NCI-H146 treated with DMSO at 0.1 percent for 48 hours (cell line): ENCODE data around the gene L1TD1.
"Not testable (repeated sequence)": the region's sequence is repeated elsewhere in the genome, so short reads cannot be mapped to it uniquely, and the experiment has no call there.

ENCODE experiments used
- DNase-seq: peaks from one replicate; lab custom pipeline; 2025; ENCODE audit not compliant: unreplicated experiment; lab: John Stamatoyannopoulos, UW

L1TD1 gene

GRCh38 chr1:62194651-62195544, at the start of gene L1TD1:
L1TD1 (plus strand) TSS chr1:62194849; CDS start chr1:62206629, 11,780 bp downstream.
- no peak for DNase-seq

GRCh38 chr1:62159940-62160348, 34.7 kb upstream of the L1TD1 start:
- DNase-seq: no peak

GRCh38 chr1:62161711-62162110, 32.9 kb upstream of the L1TD1 start:
- no peak for DNase-seq

- not testable (repeated sequence) for DNase-seq
Observed at GRCh38 chr1:62170380-62170779, 24.3 kb upstream of the L1TD1 start.

GRCh38 chr1:62175568-62176179, 19.0 kb upstream of the L1TD1 start:
- peak; percentile 54 for DNase-seq

- no peak for DNase-seq
Observed at GRCh38 chr1:62176597-62177312, 17.9 kb upstream of the L1TD1 start.

- DNase-seq: no peak
Observed at GRCh38 chr1:62177621-62178020, 17.0 kb upstream of the L1TD1 start.

GRCh38 chr1:62178372-62178771, 16.3 kb upstream of the L1TD1 start:
- DNase-seq: no peak

- DNase-seq: not testable (repeated sequence)
Observed at GRCh38 chr1:62180054-62180453, 14.6 kb upstream of the L1TD1 start.

- no peak for DNase-seq
Observed at GRCh38 chr1:62180639-62181038, 14.0 kb upstream of the L1TD1 start.

- no peak for DNase-seq
Observed at GRCh38 chr1:62181532-62181931, 13.1 kb upstream of the L1TD1 start.

GRCh38 chr1:62182157-62182556, 12.5 kb upstream of the L1TD1 start:
- DNase-seq: peak; percentile 45

- not testable (repeated sequence) for DNase-seq
Observed at GRCh38 chr1:62183164-62184020, 11.3 kb upstream of the L1TD1 start.

- DNase-seq: no peak
Observed at GRCh38 chr1:62184336-62184735, 10.3 kb upstream of the L1TD1 start.

GRCh38 chr1:62185233-62185632, 9.4 kb upstream of the L1TD1 start:
- DNase-seq: not testable (repeated sequence)

GRCh38 chr1:62185677-62186076, 9.0 kb upstream of the L1TD1 start:
- no peak for DNase-seq

GRCh38 chr1:62187548-62187947, 7.1 kb upstream of the L1TD1 start:
- DNase-seq: no peak

GRCh38 chr1:62188111-62188510, 6.5 kb upstream of the L1TD1 start:
- no peak for DNase-seq

- no peak for DNase-seq
Observed at GRCh38 chr1:62196086-62196690, 1.5 kb downstream of the L1TD1 start.

GRCh38 chr1:62198069-62198780, 3.6 kb downstream of the L1TD1 start:
- DNase-seq: no peak
